Measurements from ENCODE around the gene HOXD3.

HOXD3 gene

DNA sequence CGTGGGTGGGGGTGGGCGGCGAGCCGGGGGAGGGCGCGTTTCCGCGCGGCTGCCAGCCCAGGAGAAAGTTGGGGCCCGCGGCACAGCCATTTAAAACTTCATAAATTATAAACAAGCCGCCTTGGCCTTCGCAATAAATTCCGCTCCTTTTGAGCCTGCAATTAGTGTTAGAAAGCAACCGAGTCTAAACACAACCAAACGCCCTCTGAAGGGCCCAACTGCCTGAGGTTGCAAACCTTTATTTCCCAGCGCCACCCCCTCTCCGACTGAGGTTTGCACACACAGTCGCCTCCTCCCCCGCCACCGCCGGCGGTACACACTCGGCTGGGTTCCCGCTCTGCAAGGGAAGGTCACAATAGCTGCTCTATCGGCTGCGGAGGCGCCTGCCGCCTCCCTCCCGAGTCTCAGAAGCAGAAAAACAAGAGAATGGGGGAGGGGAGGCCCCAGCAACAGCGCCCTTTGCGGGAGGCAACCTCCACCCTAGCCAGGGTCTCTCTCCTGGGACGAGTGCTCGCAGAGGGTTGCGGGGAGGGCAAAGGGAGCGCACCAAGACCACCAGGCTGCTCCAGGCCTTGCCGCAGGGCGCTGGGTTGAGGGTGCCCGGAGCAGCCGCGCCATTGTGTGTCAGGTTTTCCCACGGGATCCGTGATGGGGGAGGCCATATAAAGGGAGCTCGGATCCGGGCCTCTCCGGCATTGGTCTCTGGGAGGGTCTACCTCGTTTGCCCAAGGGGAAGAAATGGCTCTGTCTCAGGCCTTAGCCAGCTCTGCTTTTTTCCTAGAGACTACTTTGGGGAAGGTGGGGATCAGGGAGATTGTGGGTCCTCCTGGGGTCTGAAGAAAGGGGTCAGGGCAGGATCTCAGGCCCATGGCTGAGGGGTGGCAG, 18.0 kb downstream of the HOXD3 start:
- Histone ChIP-seq H3K27me3 (ENCODE audit: control insufficient read depth, low read length) (peaks cover 62% of the 10 kb centered on the region), H3K4me2 (ENCODE audit: low read length) (no peak overlapping the region), H3K36me3 (ENCODE audit: control insufficient read depth, low read length) (no peaks in the 10 kb centered on the region), H3K4me1 (ENCODE audit: control insufficient read depth, low read length) (no peaks in the 10 kb centered on the region), H3K4me3 (ENCODE audit: low read length) (no peak overlapping the region), H3K9me2 (replicated peaks; ENCODE audit: control insufficient read depth, low read length) (no peaks in the 10 kb centered on the region), H4K20me1 (ENCODE audit: control insufficient read depth, insufficient read depth, low read depth, low read length) (no peaks in the 10 kb centered on the region), H3K27ac (ENCODE audit: low read depth, low read length) (no peak overlapping the region), H3K79me2 (ENCODE audit: control insufficient read depth, low read length) (no peaks in the 10 kb centered on the region), H3K9me3 (ENCODE audit: control insufficient read depth, insufficient read depth, low read length) (no peaks in the 10 kb centered on the region), H3F3A (ENCODE audit: control insufficient read depth, insufficient read depth) (no peaks in the 10 kb centered on the region)
- no peak for TF ChIP-seq EZH2phosphoT487 (IDR thresholded peaks at IDR 0.05; ENCODE audit: borderline replicate concordance, low read length)
- TF ChIP-seq, protein P1, sequence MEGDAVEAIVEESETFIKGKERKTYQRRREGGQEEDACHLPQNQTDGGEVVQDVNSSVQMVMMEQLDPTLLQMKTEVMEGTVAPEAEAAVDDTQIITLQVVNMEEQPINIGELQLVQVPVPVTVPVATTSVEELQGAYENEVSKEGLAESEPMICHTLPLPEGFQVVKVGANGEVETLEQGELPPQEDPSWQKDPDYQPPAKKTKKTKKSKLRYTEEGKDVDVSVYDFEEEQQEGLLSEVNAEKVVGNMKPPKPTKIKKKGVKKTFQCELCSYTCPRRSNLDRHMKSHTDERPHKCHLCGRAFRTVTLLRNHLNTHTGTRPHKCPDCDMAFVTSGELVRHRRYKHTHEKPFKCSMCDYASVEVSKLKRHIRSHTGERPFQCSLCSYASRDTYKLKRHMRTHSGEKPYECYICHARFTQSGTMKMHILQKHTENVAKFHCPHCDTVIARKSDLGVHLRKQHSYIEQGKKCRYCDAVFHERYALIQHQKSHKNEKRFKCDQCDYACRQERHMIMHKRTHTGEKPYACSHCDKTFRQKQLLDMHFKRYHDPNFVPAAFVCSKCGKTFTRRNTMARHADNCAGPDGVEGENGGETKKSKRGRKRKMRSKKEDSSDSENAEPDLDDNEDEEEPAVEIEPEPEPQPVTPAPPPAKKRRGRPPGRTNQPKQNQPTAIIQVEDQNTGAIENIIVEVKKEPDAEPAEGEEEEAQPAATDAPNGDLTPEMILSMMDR (IDR thresholded peaks at IDR 0.05; ENCODE audit: low read depth, low read length, poor library complexity, severe bottlenecking): no peak

DNA sequence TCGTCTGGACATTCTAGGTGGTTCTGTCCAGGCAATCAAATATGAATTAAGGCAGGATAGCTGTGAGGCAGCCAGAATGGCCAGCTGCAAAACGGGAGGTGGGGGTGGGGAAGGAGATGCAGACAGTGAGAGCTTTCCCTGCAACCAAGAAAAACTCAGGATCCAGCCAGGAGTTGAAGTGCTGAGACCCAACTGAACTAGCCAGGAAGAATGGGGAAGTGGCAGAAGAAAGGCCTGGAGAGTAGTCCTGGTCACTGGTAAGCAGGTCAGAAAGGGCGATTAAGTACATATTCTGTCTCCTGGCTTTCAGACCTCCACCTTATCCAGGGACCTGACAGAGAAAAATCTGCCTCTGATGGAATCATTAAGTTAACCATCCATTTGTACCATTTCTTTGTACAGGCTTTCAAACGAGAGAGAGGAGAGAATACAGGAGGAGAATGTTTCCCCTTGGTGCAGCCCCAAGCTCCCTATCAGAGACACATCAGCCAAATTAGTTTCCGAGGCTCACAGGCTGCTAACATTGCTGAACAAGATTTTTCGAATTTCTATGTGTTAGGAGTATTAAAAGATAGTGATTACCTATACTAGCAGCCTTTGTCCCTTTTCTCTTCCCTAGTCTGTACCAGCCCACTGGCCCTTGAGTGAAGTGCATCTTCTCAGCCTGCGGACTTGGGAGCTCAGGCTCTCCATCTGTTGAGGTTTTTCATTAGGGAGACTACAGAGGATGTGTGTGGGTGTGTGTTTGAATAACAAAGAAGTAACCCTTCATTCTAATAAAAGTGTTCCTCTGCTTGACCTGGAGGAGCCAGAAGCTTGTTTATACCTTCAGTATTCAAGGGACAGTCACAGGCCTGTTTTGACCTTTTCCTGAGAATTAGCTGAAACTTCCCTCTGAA, 18.9 kb downstream of the HOXD3 start:
- H3K27ac ChIP-seq (ENCODE audit: low read depth, low read length): no peak overlapping the region
- no peak overlapping the region for H3K4me3 ChIP-seq (ENCODE audit: low read length)
- peaks cover 67% of the 10 kb centered on the region for H3K27me3 ChIP-seq (ENCODE audit: control insufficient read depth, low read length)
- no peaks in the 10 kb centered on the region for H3K36me3 ChIP-seq (ENCODE audit: control insufficient read depth, low read length)
- TF ChIP-seq, protein P1 (IDR thresholded peaks at IDR 0.05; ENCODE audit: low read depth, low read length, poor library complexity, severe bottlenecking): no peak
- TF ChIP-seq EZH2phosphoT487 (IDR thresholded peaks at IDR 0.05; ENCODE audit: borderline replicate concordance, low read length): no peak
- no peaks in the 10 kb centered on the region for H4K20me1 ChIP-seq (ENCODE audit: control insufficient read depth, insufficient read depth, low read depth, low read length)
- H3K9me3 ChIP-seq (ENCODE audit: control insufficient read depth, insufficient read depth, low read length): no peaks in the 10 kb centered on the region
- no peaks in the 10 kb centered on the region for H3K79me2 ChIP-seq (ENCODE audit: control insufficient read depth, low read length)
- H3K9me2 ChIP-seq (replicated peaks; ENCODE audit: control insufficient read depth, low read length): no peaks in the 10 kb centered on the region
- H3K4me2 ChIP-seq (ENCODE audit: low read length): no peak overlapping the region
- no peaks in the 10 kb centered on the region for H3F3A ChIP-seq (ENCODE audit: control insufficient read depth, insufficient read depth)
- no peaks in the 10 kb centered on the region for H3K4me1 ChIP-seq (ENCODE audit: control insufficient read depth, low read length)

DNA sequence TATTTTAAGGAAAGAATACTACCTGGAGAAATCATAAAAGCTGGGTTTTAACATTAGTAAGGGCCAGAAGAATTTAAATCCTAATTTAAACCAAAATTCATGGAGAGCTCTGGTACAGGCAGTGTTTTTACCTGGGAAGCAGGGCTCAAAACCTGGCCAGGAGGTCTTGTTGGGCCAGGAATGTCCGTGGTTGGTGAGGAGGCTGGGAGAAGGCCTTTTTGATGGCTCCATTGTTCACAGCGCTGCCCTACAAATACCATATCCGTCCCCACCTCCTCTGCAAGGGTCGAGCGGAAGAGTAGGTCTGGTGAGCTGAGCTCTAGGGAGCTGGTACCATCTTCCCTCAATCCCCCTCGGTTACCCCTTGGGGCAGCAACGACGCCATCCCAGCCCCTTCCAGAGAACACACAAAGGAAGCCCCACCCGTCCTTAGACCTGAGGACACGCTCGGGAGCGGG, 20.5 kb downstream of the HOXD3 start:
- H3F3A ChIP-seq (ENCODE audit: control insufficient read depth, insufficient read depth): no peaks in the 10 kb centered on the region
- no peak overlapping the region for H3K27ac ChIP-seq (ENCODE audit: low read depth, low read length)
- H4K20me1 ChIP-seq (ENCODE audit: control insufficient read depth, insufficient read depth, low read depth, low read length): no peaks in the 10 kb centered on the region
- no peak overlapping the region for H3K4me3 ChIP-seq (ENCODE audit: low read length)
- no peaks in the 10 kb centered on the region for H3K9me3 ChIP-seq (ENCODE audit: control insufficient read depth, insufficient read depth, low read length)
- no peak for TF ChIP-seq EZH2phosphoT487 (IDR thresholded peaks at IDR 0.05; ENCODE audit: borderline replicate concordance, low read length)
- TF ChIP-seq, protein P1 (IDR thresholded peaks at IDR 0.05; ENCODE audit: low read depth, low read length, poor library complexity, severe bottlenecking): no peak
- no peaks in the 10 kb centered on the region for H3K36me3 ChIP-seq (ENCODE audit: control insufficient read depth, low read length)
- no peak overlapping the region for H3K4me2 ChIP-seq (ENCODE audit: low read length)
- H3K79me2 ChIP-seq (ENCODE audit: control insufficient read depth, low read length): no peaks in the 10 kb centered on the region
- no peaks in the 10 kb centered on the region for H3K4me1 ChIP-seq (ENCODE audit: control insufficient read depth, low read length)
- H3K9me2 ChIP-seq (replicated peaks; ENCODE audit: control insufficient read depth, low read length): no peaks in the 10 kb centered on the region
- peaks cover 67% of the 10 kb centered on the region for H3K27me3 ChIP-seq (ENCODE audit: control insufficient read depth, low read length)

All from DOHH2 (cell line).